GM18502 (cell line): ENCODE results near the gene C13orf42.

Source experiments
- ATAC-seq: cut with Tn5 transposase; IDR thresholded peaks from one replicate; pipeline ENCODE4 v1.9.1; 2021; ENCODE audit warnings: mild to moderate bottlenecking; ENCODE audit not compliant: unreplicated experiment, poor library complexity

Gene C13orf42

GRCh38 chr13:51067210-51067701 is 43.8 kb downstream of the C13orf42 start:
- no peak for ATAC-seq

- ATAC-seq: no peak
These were observed 44.8 kb downstream of the C13orf42 start for GRCh38 chr13:51066091-51066831.

- no peak for ATAC-seq
These were observed 45.5 kb downstream of the C13orf42 start for GRCh38 chr13:51065372-51066090.

GRCh38 chr13:51064753-51065152 is 46.3 kb downstream of the C13orf42 start:
- no peak for ATAC-seq

- ATAC-seq: no peak
These were observed 47.2 kb downstream of the C13orf42 start for GRCh38 chr13:51063909-51064308.

GRCh38 chr13:51058461-51059167 is 52.5 kb downstream of the C13orf42 start:
- no peak for ATAC-seq

GRCh38 chr13:51057906-51058305 is 53.2 kb downstream of the C13orf42 start:
- ATAC-seq: no peak

- no peak for ATAC-seq
These were observed 54.1 kb downstream of the C13orf42 start for GRCh38 chr13:51057001-51057400.

- no peak for ATAC-seq
These were observed 58.5 kb downstream of the C13orf42 start for GRCh38 chr13:51052581-51052980.

- no peak for ATAC-seq
These were observed 60.8 kb downstream of the C13orf42 start for GRCh38 chr13:51050021-51050830.

GRCh38 chr13:51048616-51049015 is 62.5 kb downstream of the C13orf42 start:
- no peak for ATAC-seq

- no peak for ATAC-seq
These were observed 63.0 kb downstream of the C13orf42 start for GRCh38 chr13:51048166-51048461.

- ATAC-seq: no peak
These were observed 63.5 kb downstream of the C13orf42 start for GRCh38 chr13:51047434-51048165.

GRCh38 chr13:51045451-51045850 is 65.6 kb downstream of the C13orf42 start:
- ATAC-seq: no peak

GRCh38 chr13:51044023-51044665 is 66.9 kb downstream of the C13orf42 start:
- ATAC-seq: no peak

GRCh38 chr13:51043310-51043709 is 67.8 kb downstream of the C13orf42 start:
- no peak for ATAC-seq

- no peak for ATAC-seq
These were observed 69.4 kb downstream of the C13orf42 start for GRCh38 chr13:51041710-51042109.

GRCh38 chr13:51041126-51041525 is 69.9 kb downstream of the C13orf42 start:
- ATAC-seq: no peak

- no peak for ATAC-seq
These were observed 70.6 kb downstream of the C13orf42 start for GRCh38 chr13:51040431-51040830.
